ENCODE results near the gene GK2.

The GK2 gene

DNA sequence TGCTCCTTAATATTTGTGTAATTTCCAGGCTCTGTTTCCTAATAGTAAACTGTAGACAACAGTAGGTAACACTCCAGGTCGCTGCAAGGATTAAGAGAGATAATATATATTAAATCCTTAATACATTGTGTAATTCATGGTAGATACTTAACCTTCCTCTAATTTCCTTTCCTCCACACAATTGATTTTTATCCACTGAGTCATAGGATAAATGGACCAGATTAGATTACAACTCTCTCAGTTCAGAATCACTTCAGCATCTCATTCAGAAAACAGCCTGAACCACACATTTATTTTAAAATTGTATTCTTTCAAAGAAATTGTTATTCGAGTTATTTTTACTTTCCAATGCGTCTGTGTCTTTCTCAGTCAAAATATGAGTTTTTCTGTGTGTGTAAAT, 17.1 kb downstream of the GK2 start:
- Histone ChIP-seq H3K9me3 (ENCODE audit: control insufficient read depth in 2 of 2, low read length in 2 of 2) (no peaks in the 10 kb centered on the region), H3K9ac (ENCODE audit: low read length in 2 of 2) (no peak overlapping the region), H3K36me3 (ENCODE audit: control insufficient read depth in 2 of 2, insufficient read depth in 2 of 2, low read length in 2 of 2) (no peaks in the 10 kb centered on the region), H3K4me1 (ENCODE audit: control insufficient read depth, insufficient read depth, low read length) (no peaks in the 10 kb centered on the region), H3K27ac (ENCODE audit: low read length) (no peak overlapping the region), H3K27me3 (ENCODE audit: control insufficient read depth in 1 of 2, insufficient read depth in 2 of 2, low read length in 2 of 2) (no peaks in the 10 kb centered on the region), H3K4me3 (ENCODE audit: low read length in 2 of 2) (no peak overlapping the region)

DNA sequence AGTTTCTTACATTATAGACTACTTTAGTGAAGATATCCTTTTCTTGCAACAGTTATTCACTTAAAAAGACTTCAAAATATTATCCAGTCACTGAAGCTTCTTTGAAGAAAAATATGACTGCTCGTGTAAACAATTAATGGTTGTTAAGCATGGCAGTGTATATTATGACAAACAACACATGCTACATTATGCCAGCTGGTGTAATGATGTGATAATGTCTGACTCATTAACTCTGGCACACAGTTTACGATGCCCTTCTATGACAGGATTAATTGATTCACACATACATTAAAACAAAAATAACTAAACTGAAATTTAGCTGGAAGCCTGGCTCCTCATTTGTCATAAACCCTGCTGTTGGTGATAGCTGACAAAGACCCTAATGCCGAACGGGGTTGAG, 22.4 kb downstream of the GK2 start:
- Histone ChIP-seq H3K9me3 (ENCODE audit: control insufficient read depth in 2 of 2, low read length in 2 of 2) (no peaks in the 10 kb centered on the region), H3K27ac (ENCODE audit: low read length) (no peak overlapping the region), H3K9ac (ENCODE audit: low read length in 2 of 2) (no peak overlapping the region), H3K27me3 (ENCODE audit: control insufficient read depth in 1 of 2, insufficient read depth in 2 of 2, low read length in 2 of 2) (no peaks in the 10 kb centered on the region), H3K36me3 (ENCODE audit: control insufficient read depth in 2 of 2, insufficient read depth in 2 of 2, low read length in 2 of 2) (no peaks in the 10 kb centered on the region), H3K4me3 (ENCODE audit: low read length in 2 of 2) (no peak overlapping the region), H3K4me1 (ENCODE audit: control insufficient read depth, insufficient read depth, low read length) (no peaks in the 10 kb centered on the region)

DNA sequence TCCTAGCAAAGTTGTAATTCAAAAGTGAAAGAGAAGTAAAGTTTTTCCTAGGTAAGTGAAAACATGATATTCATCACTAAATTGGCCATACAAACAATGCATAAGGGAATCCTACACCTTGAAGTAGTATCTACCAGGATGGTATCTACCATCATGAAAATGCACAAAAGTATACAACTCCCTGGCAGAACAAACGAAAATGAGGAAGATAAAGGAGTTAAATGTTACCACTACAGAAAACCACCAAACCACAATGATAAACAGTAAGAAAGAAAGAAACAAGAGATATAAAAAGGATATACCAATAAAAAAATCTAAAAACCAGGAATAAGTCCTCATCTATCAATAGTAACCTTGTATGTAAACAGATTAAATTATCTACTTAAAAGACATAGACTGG, 26.9 kb downstream of the GK2 start:
- Histone ChIP-seq H3K27me3 (ENCODE audit: control insufficient read depth in 1 of 2, insufficient read depth in 2 of 2, low read length in 2 of 2) (no peaks in the 10 kb centered on the region), H3K4me3 (ENCODE audit: low read length in 2 of 2) (no peak overlapping the region), H3K9me3 (ENCODE audit: control insufficient read depth in 2 of 2, low read length in 2 of 2) (no peaks in the 10 kb centered on the region), H3K9ac (ENCODE audit: low read length in 2 of 2) (no peak overlapping the region), H3K36me3 (ENCODE audit: control insufficient read depth in 2 of 2, insufficient read depth in 2 of 2, low read length in 2 of 2) (no peaks in the 10 kb centered on the region), H3K27ac (ENCODE audit: low read length) (no peak overlapping the region), H3K4me1 (ENCODE audit: control insufficient read depth, insufficient read depth, low read length) (no peaks in the 10 kb centered on the region)

DNA sequence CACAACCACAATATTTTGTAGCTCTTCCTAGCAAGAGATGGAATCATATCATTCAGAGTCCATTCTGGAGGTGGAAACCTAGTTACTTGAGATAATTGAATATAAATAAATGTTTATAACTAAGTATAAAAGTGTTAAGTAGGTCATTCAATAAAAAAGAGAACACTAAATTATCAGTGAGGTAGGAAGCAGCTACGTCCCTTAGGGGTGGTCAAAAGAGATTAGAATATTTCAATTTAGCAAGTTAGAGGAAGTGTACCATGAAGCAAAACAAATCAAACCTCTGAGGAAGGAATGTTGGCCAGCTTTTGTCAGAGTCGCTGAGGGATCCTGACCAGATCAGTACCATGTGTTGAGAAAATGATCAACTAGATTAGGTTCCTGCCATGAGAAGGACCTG, 38.0 kb downstream of the GK2 start:
- no peaks in the 10 kb centered on the region for H3K4me1 ChIP-seq (ENCODE audit: control insufficient read depth, insufficient read depth, low read length)
- no peak overlapping the region for H3K27ac ChIP-seq (ENCODE audit: low read length)
- no peak overlapping the region for H3K4me3 ChIP-seq (ENCODE audit: low read length in 2 of 2)
- no peaks in the 10 kb centered on the region for H3K36me3 ChIP-seq (ENCODE audit: control insufficient read depth in 2 of 2, insufficient read depth in 2 of 2, low read length in 2 of 2)
- peaks cover 0 to 4% of the 10 kb centered on the region in 2 donors for H3K9me3 ChIP-seq (ENCODE audit: control insufficient read depth in 2 of 2, low read length in 2 of 2)
- no peaks in the 10 kb centered on the region for H3K27me3 ChIP-seq (ENCODE audit: control insufficient read depth in 1 of 2, insufficient read depth in 2 of 2, low read length in 2 of 2)
- H3K9ac ChIP-seq (ENCODE audit: low read length in 2 of 2) = no peak overlapping the region

DNA sequence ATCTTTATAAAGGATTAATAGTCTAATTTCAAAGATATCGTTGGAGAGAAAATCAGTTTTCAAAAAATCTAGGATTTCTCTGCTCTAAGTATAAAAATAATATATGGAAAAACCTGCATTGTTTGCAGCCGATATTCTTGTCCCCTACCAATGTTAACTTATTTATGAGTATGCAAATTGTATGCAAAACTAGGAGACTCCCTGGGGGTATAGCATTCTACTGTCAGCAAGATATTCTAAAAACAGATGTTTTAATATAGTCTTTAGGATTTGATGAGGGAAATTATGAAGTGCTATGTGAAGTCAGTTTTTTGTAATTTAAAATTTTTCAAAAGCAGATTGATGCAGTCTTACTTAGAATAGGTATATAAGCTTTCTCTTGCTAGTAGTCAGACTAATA, 40.9 kb downstream of the GK2 start:
- Histone ChIP-seq H3K4me1 (ENCODE audit: control insufficient read depth, insufficient read depth, low read length) (no peaks in the 10 kb centered on the region), H3K9ac (ENCODE audit: low read length in 2 of 2) (no peak overlapping the region), H3K27ac (ENCODE audit: low read length) (no peak overlapping the region), H3K4me3 (ENCODE audit: low read length in 2 of 2) (no peak overlapping the region), H3K9me3 (ENCODE audit: control insufficient read depth in 2 of 2, low read length in 2 of 2) (peaks cover 0 to 4% of the 10 kb centered on the region in 2 donors), H3K27me3 (ENCODE audit: control insufficient read depth in 1 of 2, insufficient read depth in 2 of 2, low read length in 2 of 2) (no peaks in the 10 kb centered on the region), H3K36me3 (ENCODE audit: control insufficient read depth in 2 of 2, insufficient read depth in 2 of 2, low read length in 2 of 2) (no peaks in the 10 kb centered on the region)

DNA sequence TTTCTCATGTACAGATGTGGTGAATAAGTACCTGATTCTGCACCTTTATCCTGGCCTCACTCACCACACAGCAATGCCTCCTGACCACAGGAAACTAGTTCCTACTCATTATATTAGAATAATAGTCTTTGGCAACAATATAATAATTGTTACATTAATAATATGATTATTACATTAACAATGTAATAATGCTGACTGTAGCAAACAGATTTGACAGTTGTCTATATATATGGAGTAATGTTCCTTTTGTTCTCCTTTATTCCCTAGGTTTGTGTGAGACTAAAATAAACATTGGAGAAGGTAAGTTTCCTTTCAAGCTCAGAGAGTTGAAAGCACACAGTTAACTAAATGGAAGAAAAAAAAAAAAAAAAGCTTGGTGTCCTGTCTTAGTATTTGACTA, 41.6 kb downstream of the GK2 start:
- Histone ChIP-seq H3K4me1 (ENCODE audit: control insufficient read depth, insufficient read depth, low read length) (no peaks in the 10 kb centered on the region), H3K9ac (ENCODE audit: low read length in 2 of 2) (no peak overlapping the region), H3K27me3 (ENCODE audit: control insufficient read depth in 1 of 2, insufficient read depth in 2 of 2, low read length in 2 of 2) (no peaks in the 10 kb centered on the region), H3K27ac (ENCODE audit: low read length) (no peak overlapping the region), H3K9me3 (ENCODE audit: control insufficient read depth in 2 of 2, low read length in 2 of 2) (peaks cover 0 to 4% of the 10 kb centered on the region in 2 donors), H3K4me3 (ENCODE audit: low read length in 2 of 2) (no peak overlapping the region), H3K36me3 (ENCODE audit: control insufficient read depth in 2 of 2, insufficient read depth in 2 of 2, low read length in 2 of 2) (no peaks in the 10 kb centered on the region)

DNA sequence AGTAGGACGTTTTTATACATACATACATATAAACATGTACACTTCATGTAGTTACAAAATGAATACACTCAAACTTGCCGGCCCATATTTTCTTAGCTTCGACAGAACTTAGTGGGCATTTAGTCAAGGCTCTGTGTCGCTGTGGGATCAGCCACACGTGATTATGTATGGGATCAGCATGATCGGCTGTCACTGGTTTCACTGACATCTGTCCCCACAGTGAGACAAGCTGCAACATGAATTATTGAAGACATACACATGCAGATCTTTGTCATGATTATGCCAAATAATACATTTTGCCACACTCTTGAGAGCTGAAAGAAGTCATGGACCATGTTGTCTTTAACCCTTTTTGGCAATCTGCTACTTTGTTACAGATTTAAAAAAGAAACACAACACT, 44.0 kb downstream of the GK2 start:
- Histone ChIP-seq H3K27ac (ENCODE audit: low read length) (no peak overlapping the region), H3K4me1 (ENCODE audit: control insufficient read depth, insufficient read depth, low read length) (no peaks in the 10 kb centered on the region), H3K9me3 (ENCODE audit: control insufficient read depth in 2 of 2, low read length in 2 of 2) (no peaks in the 10 kb centered on the region), H3K4me3 (ENCODE audit: low read length in 2 of 2) (no peak overlapping the region), H3K27me3 (ENCODE audit: control insufficient read depth in 1 of 2, insufficient read depth in 2 of 2, low read length in 2 of 2) (no peaks in the 10 kb centered on the region), H3K36me3 (ENCODE audit: control insufficient read depth in 2 of 2, insufficient read depth in 2 of 2, low read length in 2 of 2) (no peaks in the 10 kb centered on the region), H3K9ac (ENCODE audit: low read length in 2 of 2) (no peak overlapping the region)

DNA sequence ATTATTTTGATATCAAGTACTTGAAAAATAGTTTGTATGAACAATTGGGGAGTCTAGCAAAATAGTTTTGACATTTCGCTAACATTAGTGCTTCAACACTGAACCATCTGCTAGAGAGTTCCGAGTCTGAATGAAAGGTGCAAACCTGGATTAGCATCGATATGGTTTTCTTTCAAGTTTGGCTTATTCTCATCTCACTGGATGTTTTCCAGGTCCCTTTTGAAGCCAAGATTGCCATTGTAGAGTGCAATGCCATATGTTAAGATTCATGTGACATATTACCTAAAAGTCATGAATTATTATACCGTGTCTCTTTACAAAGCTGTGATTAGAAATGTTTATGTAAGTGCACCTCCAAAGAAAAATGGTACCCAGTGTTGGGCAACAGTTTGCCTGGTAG, 45.4 kb downstream of the GK2 start:
- no peak overlapping the region for H3K9ac ChIP-seq (ENCODE audit: low read length in 2 of 2)
- H3K9me3 ChIP-seq (ENCODE audit: control insufficient read depth in 2 of 2, low read length in 2 of 2) = no peaks in the 10 kb centered on the region
- H3K4me1 ChIP-seq (ENCODE audit: control insufficient read depth, insufficient read depth, low read length) = no peaks in the 10 kb centered on the region
- no peak overlapping the region for H3K27ac ChIP-seq (ENCODE audit: low read length)
- no peaks in the 10 kb centered on the region for H3K27me3 ChIP-seq (ENCODE audit: control insufficient read depth in 1 of 2, insufficient read depth in 2 of 2, low read length in 2 of 2)
- no peak overlapping the region for H3K4me3 ChIP-seq (ENCODE audit: low read length in 2 of 2)
- no peaks in the 10 kb centered on the region for H3K36me3 ChIP-seq (ENCODE audit: control insufficient read depth in 2 of 2, insufficient read depth in 2 of 2, low read length in 2 of 2)

DNA sequence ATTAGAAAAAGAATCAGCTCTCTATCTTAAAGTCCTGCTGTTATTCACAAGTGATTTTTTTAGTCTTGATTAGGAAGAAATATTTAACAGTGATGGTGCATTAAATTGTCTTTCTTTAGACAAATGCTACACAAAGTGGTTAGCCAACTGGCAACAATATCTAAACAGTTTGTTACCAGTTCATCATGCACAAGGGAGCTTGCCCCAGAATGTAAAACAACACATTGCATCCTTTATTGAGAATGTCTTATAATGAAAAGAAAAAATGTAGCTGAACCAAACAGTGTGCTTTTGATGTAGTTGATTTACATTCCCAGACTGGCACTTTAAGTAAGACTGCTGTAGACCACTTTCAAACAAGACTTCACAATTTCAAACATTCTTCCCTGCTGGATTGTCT, 48.0 kb downstream of the GK2 start:
- Histone ChIP-seq H3K4me1 (ENCODE audit: control insufficient read depth, insufficient read depth, low read length) (no peaks in the 10 kb centered on the region), H3K27ac (ENCODE audit: low read length) (no peak overlapping the region), H3K27me3 (ENCODE audit: control insufficient read depth in 1 of 2, insufficient read depth in 2 of 2, low read length in 2 of 2) (no peaks in the 10 kb centered on the region), H3K9me3 (ENCODE audit: control insufficient read depth in 2 of 2, low read length in 2 of 2) (no peaks in the 10 kb centered on the region), H3K9ac (ENCODE audit: low read length in 2 of 2) (no peak overlapping the region), H3K36me3 (ENCODE audit: control insufficient read depth in 2 of 2, insufficient read depth in 2 of 2, low read length in 2 of 2) (no peaks in the 10 kb centered on the region), H3K4me3 (ENCODE audit: low read length in 2 of 2) (no peak overlapping the region)

DNA sequence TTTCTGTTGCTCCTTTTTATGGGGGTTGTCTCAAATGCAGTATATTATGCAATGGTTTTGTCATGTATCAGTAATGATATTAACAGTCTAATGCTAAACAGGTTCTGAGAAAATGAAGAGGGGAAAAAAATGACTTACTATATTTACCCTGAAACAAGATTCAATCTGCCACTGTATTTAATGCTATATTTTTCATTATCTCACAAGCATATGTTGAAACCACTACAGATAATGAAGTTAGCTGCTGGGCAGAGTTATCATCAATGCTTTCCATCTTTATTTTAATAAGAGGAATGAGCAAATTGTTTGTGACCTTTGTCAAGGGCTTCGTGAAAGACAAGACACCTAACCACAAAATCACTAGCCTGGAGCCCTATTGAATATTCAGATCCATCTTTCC, 49.6 kb downstream of the GK2 start:
- H3K4me1 ChIP-seq (ENCODE audit: control insufficient read depth, insufficient read depth, low read length) = no peaks in the 10 kb centered on the region
- H3K27ac ChIP-seq (ENCODE audit: low read length) = no peak overlapping the region
- no peaks in the 10 kb centered on the region for H3K9me3 ChIP-seq (ENCODE audit: control insufficient read depth in 2 of 2, low read length in 2 of 2)
- H3K4me3 ChIP-seq (ENCODE audit: low read length in 2 of 2) = no peak overlapping the region
- no peaks in the 10 kb centered on the region for H3K27me3 ChIP-seq (ENCODE audit: control insufficient read depth in 1 of 2, insufficient read depth in 2 of 2, low read length in 2 of 2)
- no peaks in the 10 kb centered on the region for H3K36me3 ChIP-seq (ENCODE audit: control insufficient read depth in 2 of 2, insufficient read depth in 2 of 2, low read length in 2 of 2)
- no peak overlapping the region for H3K9ac ChIP-seq (ENCODE audit: low read length in 2 of 2)

DNA sequence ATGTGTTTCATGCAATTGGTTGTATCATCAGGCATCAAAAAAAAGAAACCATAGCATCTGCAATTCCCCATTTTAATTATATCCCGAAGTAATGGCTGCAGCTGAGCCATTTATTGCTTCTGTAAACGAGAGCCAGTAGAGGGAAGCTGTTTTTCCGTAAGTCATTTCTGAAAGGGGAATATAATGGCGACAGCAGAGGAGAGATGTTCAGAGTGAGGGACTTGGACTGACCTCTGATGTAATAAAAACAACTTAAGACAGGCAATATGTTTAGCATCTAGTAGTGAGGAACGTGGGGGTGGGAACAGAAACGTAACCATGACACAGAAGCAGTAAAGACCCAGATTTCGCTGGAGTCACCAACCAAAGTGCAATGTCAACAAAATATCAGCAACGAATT, 50.7 kb downstream of the GK2 start:
- H3K9me3 ChIP-seq (ENCODE audit: control insufficient read depth in 2 of 2, low read length in 2 of 2) = no peaks in the 10 kb centered on the region

More for the DNA sequence above, 50.7 kb downstream of the GK2 start:
- Histone ChIP-seq H3K4me1 (ENCODE audit: control insufficient read depth, insufficient read depth, low read length) (no peaks in the 10 kb centered on the region), H3K27me3 (ENCODE audit: control insufficient read depth in 1 of 2, insufficient read depth in 2 of 2, low read length in 2 of 2) (no peaks in the 10 kb centered on the region), H3K36me3 (ENCODE audit: control insufficient read depth in 2 of 2, insufficient read depth in 2 of 2, low read length in 2 of 2) (no peaks in the 10 kb centered on the region), H3K9ac (ENCODE audit: low read length in 2 of 2) (no peak overlapping the region), H3K27ac (ENCODE audit: low read length) (no peak overlapping the region), H3K4me3 (ENCODE audit: low read length in 2 of 2) (no peak overlapping the region)

All from stomach smooth muscle (tissue), 2 donors.